GM23248 (cell line): Measurements from ENCODE around the gene SLC5A4. TPM values are rescaled to one million over a fixed set of nuclear protein-coding genes. Genes with fewer than 3 reads are reported as not detected.

Source experiments
- DNase-seq: peaks from one replicate; pipeline ENCODE4 v3.0.0-alpha.2; 2015
- H2AFZ ChIP-seq: fragments of 200-600 bp; sonication (generic); 2 replicates; pipeline ENCODE4 v1.6.1; 2016; ENCODE audit warnings: antibody characterized with exemption
- H3F3A ChIP-seq: fragments of 200-600 bp; sonication (generic); 2 replicates; pipeline ENCODE4 v1.6.1; 2016; ENCODE audit warnings: mild to moderate bottlenecking, antibody characterized with exemption, mixed run types; ENCODE audit not compliant: insufficient read depth
- H3K27ac ChIP-seq: fragments of 200-600 bp; sonication (generic); 2 replicates; pipeline ENCODE4 v1.5.1; 2016; ENCODE audit warnings: mild to moderate bottlenecking
- H3K27me3 ChIP-seq: fragments of 200-600 bp; sonication (generic); replicated peaks from 2 replicates; pipeline ENCODE4 v1.6.1; 2016; ENCODE audit warnings: mild to moderate bottlenecking; ENCODE audit not compliant: insufficient read depth
- H3K36me3 ChIP-seq: fragments of 200-600 bp; sonication (generic); 2 replicates; pipeline ENCODE4 v1.6.1; 2016; ENCODE audit warnings: low read depth, mild to moderate bottlenecking
- H3K4me1 ChIP-seq: fragments of 200-600 bp; sonication (generic); 2 replicates; pipeline ENCODE4 v1.6.1; 2016; ENCODE audit warnings: mild to moderate bottlenecking; ENCODE audit not compliant: insufficient read depth
- H3K4me2 ChIP-seq: fragments of 200-600 bp; sonication (generic); one replicate; pipeline ENCODE4 v1.6.1; 2016; ENCODE audit warnings: mild to moderate bottlenecking; ENCODE audit not compliant: unreplicated experiment
- H3K4me3 ChIP-seq: fragments of 200-600 bp; sonication (generic); 2 replicates; pipeline ENCODE4 v1.5.1; 2016; ENCODE audit warnings: mild to moderate bottlenecking
- H3K79me2 ChIP-seq: fragments of 200-600 bp; sonication (generic); 2 replicates; pipeline ENCODE4 v1.6.1; 2016; ENCODE audit warnings: mild to moderate bottlenecking; ENCODE audit not compliant: insufficient read depth
- H3K9ac ChIP-seq: fragments of 200-600 bp; sonication (generic); 2 replicates; pipeline ENCODE4 v1.6.1; 2016; ENCODE audit warnings: mild to moderate bottlenecking
- H3K9me2 ChIP-seq: fragments of 200-600 bp; sonication (generic); 2 replicates; pipeline ENCODE4 v1.6.1; 2016; ENCODE audit warnings: mixed run types, mild to moderate bottlenecking, moderate library complexity; ENCODE audit not compliant: insufficient read depth
- H3K9me3 ChIP-seq: fragments of 200-600 bp; sonication (generic); one replicate; pipeline ENCODE4 v1.6.1; 2017; ENCODE audit warnings: low read depth
- H4K20me1 ChIP-seq: fragments of 200-600 bp; sonication (generic); 2 replicates; pipeline ENCODE4 v1.6.0; 2016; ENCODE audit not compliant: insufficient read depth
- EZH2 ChIP-seq: fragments of 200-600 bp; sonication (generic); IDR thresholded peaks from 2 replicates; pipeline ENCODE4 v1.6.1; 2018; ENCODE audit warnings: antibody characterized with exemption, mild to moderate bottlenecking; ENCODE audit not compliant: insufficient read depth, poor library complexity, severe bottlenecking
- EZH2phosphoT487 ChIP-seq: fragments of 200-600 bp; sonication (generic); IDR thresholded peaks from 2 replicates; pipeline ENCODE4 v1.6.1; 2018; ENCODE audit warnings: antibody characterized with exemption, moderate library complexity, mild to moderate bottlenecking, low read depth; ENCODE audit not compliant: insufficient read depth
- WGBS, 2 experiments: methylation state at CpG; one replicate each; pipeline ENCODE4 v1.1.6; 2015 to 2017; ENCODE audit warnings: low lambda C conversion rate in 2 of 2, low coverage in 1 of 2; ENCODE audit errors: missing lambda C conversion rate in 2 of 2; 5-methylcytosine and 5-hydroxymethylcytosine counted together
- in situ Hi-C: fragments of 300-500 bp; cut with MboI; formaldehyde crosslinking; loops from 2 replicates; pipeline ENCODE4 v1.15.0; 2020
- polyA plus RNA-seq: library from polyadenylated mRNA; unstranded; fragments of >200 nt; fragmentation: Nextera tagmentation; extraction: Ambion mirVana; gene quantifications from 2 replicates; pipeline ENCODE4 v1.2.1, GENCODE V29; 2016
- total RNA-seq: library from RNA; depleted of rRNA; stranded (reverse); fragments of >200 nt; shearing (Covaris generic); gene quantifications from 2 replicates; pipeline ENCODE4 v1.2.3, GENCODE V29; 2014

The SLC5A4 gene
- total and polyA plus RNA-seq, 2 experiments from 2014 or later: not detected

GRCh38 chr22:32271389-32271788, 16.2 kb upstream of the SLC5A4 start:
- no peak overlapping the region for H3K27ac ChIP-seq
- TF ChIP-seq EZH2 (no peak), EZH2phosphoT487 (no peak)
- H3K4me2 ChIP-seq: no peak overlapping the region
- no peaks in the 10 kb centered on the region for H3K9me3 ChIP-seq
- no peaks in the 10 kb centered on the region for H3K79me2 ChIP-seq
- no peak overlapping the region for H3K9ac ChIP-seq
- no peaks in the 10 kb centered on the region; the same call in 1 of the 2 replicates for H3K27me3 ChIP-seq
- no peaks in the 10 kb centered on the region for H3K4me1 ChIP-seq
- H4K20me1 ChIP-seq: no peaks in the 10 kb centered on the region
- H3K36me3 ChIP-seq: no peaks in the 10 kb centered on the region
- DNase-seq: no peak
- H3K4me3 ChIP-seq: no peak overlapping the region
- in situ Hi-C loops: no loop called here
- no peak overlapping the region for H2AFZ ChIP-seq
- H3K9me2 ChIP-seq: no peaks in the 10 kb centered on the region
- no peaks in the 10 kb centered on the region for H3F3A ChIP-seq
- WGBS, 2 experiments: 83 to 88% methylated on average over 17 to 18 of the region's 18 CpGs

GRCh38 chr22:32270641-32271369, 15.7 kb upstream of the SLC5A4 start:
- Histone ChIP-seq H3F3A (no peaks in the 10 kb centered on the region), H3K27ac (no peak overlapping the region), H3K4me2 (no peak overlapping the region), H3K4me1 (no peaks in the 10 kb centered on the region), H3K36me3 (no peaks in the 10 kb centered on the region), H4K20me1 (no peaks in the 10 kb centered on the region), H2AFZ (no peak overlapping the region), H3K9me2 (no peaks in the 10 kb centered on the region), H3K9me3 (no peaks in the 10 kb centered on the region), H3K4me3 (no peak overlapping the region), H3K9ac (no peak overlapping the region), H3K79me2 (no peaks in the 10 kb centered on the region), H3K27me3 (no peaks in the 10 kb centered on the region)
- in situ Hi-C loops: no loop called here
- 66 to 67% methylated on average over 25 of the region's 25 CpGs for WGBS, 2 experiments
- TF ChIP-seq EZH2 (no peak), EZH2phosphoT487 (no peak)
- DNase-seq: no peak

- Histone ChIP-seq H3K79me2 (no peaks in the 10 kb centered on the region), H3K36me3 (no peaks in the 10 kb centered on the region), H2AFZ (no peak overlapping the region), H3K9me2 (no peaks in the 10 kb centered on the region), H4K20me1 (no peaks in the 10 kb centered on the region), H3K9ac (no peak overlapping the region), H3K4me3 (no peak overlapping the region), H3K27me3 (no peaks in the 10 kb centered on the region), H3F3A (no peaks in the 10 kb centered on the region), H3K4me1 (no peaks in the 10 kb centered on the region), H3K27ac (no peak overlapping the region), H3K4me2 (no peak overlapping the region), H3K9me3 (no peaks in the 10 kb centered on the region)
- no peak for DNase-seq
- 59 to 64% methylated on average over 16 of the region's 16 CpGs for WGBS, 2 experiments
- in situ Hi-C loops: no loop called here
- TF ChIP-seq EZH2 (no peak), EZH2phosphoT487 (no peak)
These were observed 14.2 kb upstream of the SLC5A4 start for GRCh38 chr22:32269316-32269715.

GRCh38 chr22:32267011-32267410, 11.9 kb upstream of the SLC5A4 start:
- no peaks in the 10 kb centered on the region for H4K20me1 ChIP-seq
- no peak for DNase-seq
- no peak for TF ChIP-seq EZH2
- no peak for TF ChIP-seq EZH2phosphoT487
- WGBS, 2 experiments: 2% methylated on average over 3 of the region's 3 CpGs
- H3K9ac ChIP-seq: no peak overlapping the region
- H3K9me2 ChIP-seq: no peaks in the 10 kb centered on the region
- no peaks in the 10 kb centered on the region for H3K79me2 ChIP-seq
- H3F3A ChIP-seq: no peaks in the 10 kb centered on the region
- no peak overlapping the region for H3K4me2 ChIP-seq
- in situ Hi-C loops: no loop called here
- H2AFZ ChIP-seq: no peak overlapping the region
- H3K27me3 ChIP-seq: no peaks in the 10 kb centered on the region
- no peaks in the 10 kb centered on the region for H3K36me3 ChIP-seq
- H3K27ac ChIP-seq: no peak overlapping the region
- no peaks in the 10 kb centered on the region for H3K9me3 ChIP-seq
- no peaks in the 10 kb centered on the region for H3K4me1 ChIP-seq
- H3K4me3 ChIP-seq: no peak overlapping the region
